Measurements from ENCODE around the gene CPEB3. TPM values are rescaled to one million over a fixed set of nuclear protein-coding genes. Genes with fewer than 3 reads are reported as not detected.

The CPEB3 gene
- polyA plus RNA-seq, 4 donors = 1.5 to 3.7 (median 1.7) TPM

DNA sequence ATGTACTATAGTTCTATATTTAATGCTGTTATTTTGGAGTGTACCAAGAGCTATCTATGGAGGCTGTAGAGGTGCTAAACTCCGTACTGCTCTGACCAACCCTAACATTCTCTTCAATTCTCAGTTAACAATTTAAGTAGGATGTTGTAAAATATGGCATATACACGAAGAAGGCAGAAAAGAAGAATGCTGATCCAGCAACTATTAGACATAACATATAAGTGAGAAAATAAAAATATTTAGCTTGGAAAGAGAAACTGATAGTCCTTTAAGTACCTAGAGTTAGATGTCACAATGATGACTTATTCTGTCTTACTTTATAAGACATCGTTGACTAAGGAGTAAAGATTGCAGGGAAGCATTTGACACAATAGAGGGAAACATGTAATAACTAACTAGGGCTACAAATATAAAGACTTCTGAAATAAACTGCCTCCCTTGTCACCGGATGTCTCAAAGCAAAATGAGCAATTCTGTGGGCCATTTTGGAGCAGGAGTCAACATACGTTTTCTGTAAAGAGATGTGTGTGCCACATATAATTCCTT, 159.5 kb downstream of the CPEB3 start:
- Histone ChIP-seq H3K4me3 (ENCODE audit: low read depth in 1 of 3, low read length in 3 of 3) (no peak overlapping the region), H3K27me3 (ENCODE audit: control insufficient read depth in 3 of 3, insufficient read depth in 3 of 3, low read length in 3 of 3) (no peaks in the 10 kb centered on the region), H3K9me3 (ENCODE audit: control insufficient read depth in 2 of 2, insufficient read depth in 1 of 2, low read depth in 1 of 2, low read length in 1 of 2) (no peaks in the 10 kb centered on the region), H3K4me1 (ENCODE audit: control insufficient read depth in 3 of 3, insufficient read depth in 2 of 3, low read depth in 1 of 3, low read length in 2 of 3) (no peaks in the 10 kb centered on the region), H3K36me3 (ENCODE audit: control insufficient read depth in 3 of 3, insufficient read depth in 2 of 3, low read depth in 1 of 3, low read length in 3 of 3) (peaks cover 0 to 2% (median 0%) of the 10 kb centered on the region in 3 donors), H3K27ac (ENCODE audit: low read depth in 1 of 3, low read length in 2 of 3) (no peak overlapping the region)
- FAIRE-seq (no peak), DNase-seq (no peak)
- WGBS, 3 donors = 85 to 94% (median 93%) methylated on average over 5 of the region's 5 CpGs

DNA sequence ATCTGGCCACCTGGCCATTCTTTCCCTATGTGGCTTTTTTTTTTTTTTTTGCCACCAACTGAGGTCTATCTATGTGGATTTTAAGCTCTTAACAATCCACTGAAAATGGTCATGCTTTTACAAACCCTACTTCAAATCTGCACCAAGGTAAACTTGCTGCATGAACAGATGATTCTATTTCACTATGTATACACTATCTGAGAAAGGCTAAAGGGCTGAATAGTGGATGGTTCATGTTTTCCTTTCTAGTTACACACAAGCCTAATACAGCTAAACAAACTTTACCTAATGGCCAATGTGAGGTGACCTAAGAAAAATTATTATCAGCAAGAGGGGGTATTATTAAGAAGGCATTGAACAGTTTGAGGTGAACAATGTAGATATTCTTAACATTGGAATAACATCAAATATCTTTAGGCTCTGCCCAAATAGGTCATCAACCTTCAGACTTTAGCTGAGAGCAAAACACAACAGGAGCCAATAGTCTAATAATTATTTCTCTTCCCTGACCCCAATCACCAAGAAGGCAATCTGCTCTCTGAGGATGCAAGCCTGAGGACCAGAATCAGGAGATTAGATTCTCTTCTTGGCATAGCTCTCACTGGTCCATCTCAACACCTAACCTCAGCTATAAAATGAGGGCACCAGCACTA, 160.1 kb downstream of the CPEB3 start:
- peaks cover 0 to 2% (median 0%) of the 10 kb centered on the region in 3 donors for H3K36me3 ChIP-seq (ENCODE audit: control insufficient read depth in 3 of 3, insufficient read depth in 2 of 3, low read depth in 1 of 3, low read length in 3 of 3)
- no peaks in the 10 kb centered on the region for H3K27me3 ChIP-seq (ENCODE audit: control insufficient read depth in 3 of 3, insufficient read depth in 3 of 3, low read length in 3 of 3)
- no peaks in the 10 kb centered on the region for H3K9me3 ChIP-seq (ENCODE audit: control insufficient read depth in 2 of 2, insufficient read depth in 1 of 2, low read depth in 1 of 2, low read length in 1 of 2)
- DNase-seq (no peak), FAIRE-seq (no peak)
- H3K4me1 ChIP-seq (ENCODE audit: control insufficient read depth in 3 of 3, insufficient read depth in 2 of 3, low read depth in 1 of 3, low read length in 2 of 3) = no peaks in the 10 kb centered on the region
- no peak overlapping the region for H3K4me3 ChIP-seq (ENCODE audit: low read depth in 1 of 3, low read length in 3 of 3)
- no peak overlapping the region for H3K27ac ChIP-seq (ENCODE audit: low read depth in 1 of 3, low read length in 2 of 3)

DNA sequence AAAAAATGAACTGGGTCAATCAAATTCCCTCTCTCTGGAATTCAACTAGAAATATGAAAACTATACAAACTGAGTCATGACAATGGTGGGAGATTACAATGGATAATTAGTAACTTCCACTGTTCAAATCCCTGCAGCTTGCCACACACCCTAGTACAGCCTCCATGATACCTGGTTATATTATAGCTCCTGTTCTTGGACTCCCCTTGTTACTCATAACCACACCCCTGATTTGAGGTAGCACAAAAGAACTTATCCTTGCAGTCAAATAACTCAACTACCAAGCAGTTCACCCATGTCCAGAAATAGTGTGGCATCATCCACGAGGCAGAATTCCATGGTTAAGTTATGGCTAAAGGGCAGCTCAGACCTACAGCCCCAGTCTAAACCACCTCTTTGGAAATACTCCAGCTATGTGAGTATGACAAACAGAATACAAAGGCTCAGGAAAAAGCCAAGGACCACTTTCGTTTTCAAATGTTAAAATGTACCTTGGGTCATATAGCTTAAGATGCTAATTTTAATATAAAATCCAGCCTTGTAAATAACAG, 164.7 kb downstream of the CPEB3 start:
- H3K27ac ChIP-seq (ENCODE audit: low read depth in 1 of 3, low read length in 2 of 3) = no peak overlapping the region
- 58 to 80% (median 66%) methylated on average over 2 of the region's 2 CpGs for WGBS, 3 donors

DNA sequence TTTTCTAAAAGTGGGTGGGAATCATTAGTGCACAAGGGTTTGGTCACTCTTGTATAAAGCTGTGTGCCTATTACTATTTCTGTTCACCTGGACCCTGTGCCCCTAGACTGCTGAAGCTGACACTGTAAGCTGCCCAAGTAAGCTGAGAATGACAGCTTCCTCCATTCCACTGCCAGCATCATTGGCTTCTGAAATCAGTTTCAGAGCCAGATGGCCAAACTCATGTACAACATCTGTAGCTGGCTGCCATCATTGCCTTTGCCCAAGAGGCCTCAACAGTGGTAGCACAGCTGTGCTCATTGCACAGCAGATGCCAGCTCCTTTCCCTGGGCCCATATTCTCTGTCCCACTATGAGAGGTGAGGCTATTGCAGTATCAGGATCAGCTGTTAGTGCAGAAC, 165.7 kb downstream of the CPEB3 start:
- FAIRE-seq = no peak
- Histone ChIP-seq H3K4me3 (ENCODE audit: low read depth in 1 of 3, low read length in 3 of 3) (no peak overlapping the region), H3K9me3 (ENCODE audit: control insufficient read depth in 2 of 2, insufficient read depth in 1 of 2, low read depth in 1 of 2, low read length in 1 of 2) (no peaks in the 10 kb centered on the region), H3K27ac (ENCODE audit: low read depth in 1 of 3, low read length in 2 of 3) (no peak overlapping the region), H3K36me3 (ENCODE audit: control insufficient read depth in 3 of 3, insufficient read depth in 2 of 3, low read depth in 1 of 3, low read length in 3 of 3) (no peaks in the 10 kb centered on the region), H3K27me3 (ENCODE audit: control insufficient read depth in 3 of 3, insufficient read depth in 3 of 3, low read length in 3 of 3) (no peaks in the 10 kb centered on the region), H3K4me1 (ENCODE audit: control insufficient read depth in 3 of 3, insufficient read depth in 2 of 3, low read depth in 1 of 3, low read length in 2 of 3) (peaks cover 0 to 5% (median 0%) of the 10 kb centered on the region in 3 donors)
- DNase-seq = no peak

More for the DNA sequence above, 164.7 kb downstream of the CPEB3 start:
- no peak overlapping the region for H3K4me3 ChIP-seq (ENCODE audit: low read depth in 1 of 3, low read length in 3 of 3)
- H3K36me3 ChIP-seq (ENCODE audit: control insufficient read depth in 3 of 3, insufficient read depth in 2 of 3, low read depth in 1 of 3, low read length in 3 of 3) = peaks cover 0 to under 1% (median 0%) of the 10 kb centered on the region in 3 donors
- DNase-seq = no peak
- peaks cover 0 to 5% (median 0%) of the 10 kb centered on the region in 3 donors for H3K4me1 ChIP-seq (ENCODE audit: control insufficient read depth in 3 of 3, insufficient read depth in 2 of 3, low read depth in 1 of 3, low read length in 2 of 3)
- H3K27me3 ChIP-seq (ENCODE audit: control insufficient read depth in 3 of 3, insufficient read depth in 3 of 3, low read length in 3 of 3) = no peaks in the 10 kb centered on the region
- FAIRE-seq = no peak
- no peaks in the 10 kb centered on the region for H3K9me3 ChIP-seq (ENCODE audit: control insufficient read depth in 2 of 2, insufficient read depth in 1 of 2, low read depth in 1 of 2, low read length in 1 of 2)

DNA sequence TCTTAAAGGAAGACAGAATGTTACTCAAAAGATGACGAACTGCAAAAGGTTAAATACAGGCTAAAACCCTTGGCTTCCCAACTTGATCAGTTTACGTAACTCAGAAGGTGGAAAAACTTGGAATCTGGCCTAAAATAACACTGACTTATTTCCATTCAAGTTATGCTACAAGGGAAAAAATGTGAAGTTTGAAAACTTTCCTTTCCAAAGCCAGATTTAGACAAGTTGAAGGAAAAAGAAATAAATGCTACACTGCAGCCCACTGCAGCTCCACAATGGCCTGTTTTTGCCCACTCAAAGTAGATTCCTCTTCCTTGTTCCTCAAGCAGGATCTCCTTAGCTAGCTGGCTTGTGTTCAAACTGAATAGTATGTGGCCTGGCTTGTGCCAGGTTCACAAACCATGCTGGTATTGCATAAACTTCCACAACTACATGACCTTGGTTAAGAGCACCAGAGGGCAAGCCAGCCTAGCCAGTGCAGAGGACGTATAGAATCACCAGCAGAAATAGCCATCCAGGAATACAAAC, 166.2 kb downstream of the CPEB3 start:
- H3K9me3 ChIP-seq (ENCODE audit: control insufficient read depth in 2 of 2, insufficient read depth in 1 of 2, low read depth in 1 of 2, low read length in 1 of 2) = no peaks in the 10 kb centered on the region
- no peaks in the 10 kb centered on the region for H3K27me3 ChIP-seq (ENCODE audit: control insufficient read depth in 3 of 3, insufficient read depth in 3 of 3, low read length in 3 of 3)
- DNase-seq (no peak), FAIRE-seq (no peak)
- H3K27ac ChIP-seq (ENCODE audit: low read depth in 1 of 3, low read length in 2 of 3) = no peak overlapping the region
- no peak overlapping the region for H3K4me3 ChIP-seq (ENCODE audit: low read depth in 1 of 3, low read length in 3 of 3)
- H3K4me1 ChIP-seq (ENCODE audit: control insufficient read depth in 3 of 3, insufficient read depth in 2 of 3, low read depth in 1 of 3, low read length in 2 of 3) = peaks cover 0 to 5% (median 0%) of the 10 kb centered on the region in 3 donors
- no peaks in the 10 kb centered on the region for H3K36me3 ChIP-seq (ENCODE audit: control insufficient read depth in 3 of 3, insufficient read depth in 2 of 3, low read depth in 1 of 3, low read length in 3 of 3)
- 49 to 80% (median 66%) methylated on average over 3 of the region's 3 CpGs for WGBS, 3 donors

DNA sequence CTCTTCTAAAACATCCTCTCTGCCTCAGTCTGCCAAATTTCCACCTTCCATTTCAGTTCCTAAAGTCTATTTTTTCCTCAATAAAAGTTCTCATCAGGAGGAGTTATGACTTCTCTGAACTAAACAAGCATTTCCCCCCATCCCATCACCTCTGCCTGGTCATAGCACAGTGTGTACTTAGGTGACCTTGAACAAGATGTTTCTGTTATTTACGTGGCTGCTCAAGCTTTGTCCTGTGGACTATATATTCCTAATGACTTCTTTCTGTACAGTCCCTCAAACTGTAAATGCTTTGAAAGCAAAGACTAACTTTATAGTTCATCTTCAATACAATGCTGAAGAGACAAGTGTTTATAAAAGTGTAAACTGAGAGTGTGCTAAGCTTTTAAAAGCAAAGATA, 166.9 kb downstream of the CPEB3 start:
- no peak for FAIRE-seq
- no peak for DNase-seq
- no peak overlapping the region for H3K4me3 ChIP-seq (ENCODE audit: low read depth in 1 of 3, low read length in 3 of 3)
- no peak overlapping the region for H3K27ac ChIP-seq (ENCODE audit: low read depth in 1 of 3, low read length in 2 of 3)
- 50 to 67% (median 56%) methylated on average over 1 of the region's 1 CpG for whole genome bisulfite sequencing, 3 donors
- no peaks in the 10 kb centered on the region for H3K9me3 ChIP-seq (ENCODE audit: control insufficient read depth in 2 of 2, insufficient read depth in 1 of 2, low read depth in 1 of 2, low read length in 1 of 2)
- no peaks in the 10 kb centered on the region for H3K27me3 ChIP-seq (ENCODE audit: control insufficient read depth in 3 of 3, insufficient read depth in 3 of 3, low read length in 3 of 3)
- no peaks in the 10 kb centered on the region for H3K36me3 ChIP-seq (ENCODE audit: control insufficient read depth in 3 of 3, insufficient read depth in 2 of 3, low read depth in 1 of 3, low read length in 3 of 3)
- H3K4me1 ChIP-seq (ENCODE audit: control insufficient read depth in 3 of 3, insufficient read depth in 2 of 3, low read depth in 1 of 3, low read length in 2 of 3) = peaks cover 0 to 5% (median 0%) of the 10 kb centered on the region in 3 donors

DNA sequence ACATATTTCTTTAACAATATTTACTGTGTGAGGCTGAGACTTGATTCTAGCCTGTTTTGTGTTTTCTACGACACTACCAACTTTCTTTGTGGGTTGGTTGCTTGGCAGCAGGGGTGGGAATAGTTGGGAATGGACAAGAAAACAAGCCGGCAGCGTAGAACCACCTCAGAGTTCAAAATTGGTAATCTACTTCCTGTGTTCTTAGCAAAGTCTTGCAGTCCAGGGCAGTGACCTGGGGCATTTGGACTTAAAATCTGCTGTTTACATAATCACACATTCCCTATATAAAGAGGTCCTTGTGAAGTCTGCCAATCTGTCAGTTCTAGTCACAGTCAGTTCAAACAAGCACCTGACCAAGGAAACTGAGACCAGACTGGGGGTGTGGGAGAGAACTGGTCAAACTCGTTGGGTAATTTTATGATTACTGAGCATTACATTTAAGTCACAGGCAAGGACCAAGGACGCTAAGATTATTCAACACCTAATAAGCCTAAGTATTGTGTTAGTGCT, 167.9 kb downstream of the CPEB3 start:
- FAIRE-seq (no peak), DNase-seq (peak in 1 of 2 donors; percentile 34)
- H3K9me3 ChIP-seq (ENCODE audit: control insufficient read depth in 2 of 2, insufficient read depth in 1 of 2, low read depth in 1 of 2, low read length in 1 of 2) = no peaks in the 10 kb centered on the region
- peaks cover 0 to 5% (median 0%) of the 10 kb centered on the region in 3 donors for H3K4me1 ChIP-seq (ENCODE audit: control insufficient read depth in 3 of 3, insufficient read depth in 2 of 3, low read depth in 1 of 3, low read length in 2 of 3)
- no peak overlapping the region for H3K27ac ChIP-seq (ENCODE audit: low read depth in 1 of 3, low read length in 2 of 3)
- WGBS, 3 donors = 58 to 64% (median 59%) methylated on average over 5 of the region's 5 CpGs
- H3K27me3 ChIP-seq (ENCODE audit: control insufficient read depth in 3 of 3, insufficient read depth in 3 of 3, low read length in 3 of 3) = no peaks in the 10 kb centered on the region
- peaks cover 0 to 4% (median 0%) of the 10 kb centered on the region in 3 donors for H3K36me3 ChIP-seq (ENCODE audit: control insufficient read depth in 3 of 3, insufficient read depth in 2 of 3, low read depth in 1 of 3, low read length in 3 of 3)
- peak overlapping the region in 1 of 3 donors; percentile 13 for H3K4me3 ChIP-seq (ENCODE audit: low read depth in 1 of 3, low read length in 3 of 3)

DNA sequence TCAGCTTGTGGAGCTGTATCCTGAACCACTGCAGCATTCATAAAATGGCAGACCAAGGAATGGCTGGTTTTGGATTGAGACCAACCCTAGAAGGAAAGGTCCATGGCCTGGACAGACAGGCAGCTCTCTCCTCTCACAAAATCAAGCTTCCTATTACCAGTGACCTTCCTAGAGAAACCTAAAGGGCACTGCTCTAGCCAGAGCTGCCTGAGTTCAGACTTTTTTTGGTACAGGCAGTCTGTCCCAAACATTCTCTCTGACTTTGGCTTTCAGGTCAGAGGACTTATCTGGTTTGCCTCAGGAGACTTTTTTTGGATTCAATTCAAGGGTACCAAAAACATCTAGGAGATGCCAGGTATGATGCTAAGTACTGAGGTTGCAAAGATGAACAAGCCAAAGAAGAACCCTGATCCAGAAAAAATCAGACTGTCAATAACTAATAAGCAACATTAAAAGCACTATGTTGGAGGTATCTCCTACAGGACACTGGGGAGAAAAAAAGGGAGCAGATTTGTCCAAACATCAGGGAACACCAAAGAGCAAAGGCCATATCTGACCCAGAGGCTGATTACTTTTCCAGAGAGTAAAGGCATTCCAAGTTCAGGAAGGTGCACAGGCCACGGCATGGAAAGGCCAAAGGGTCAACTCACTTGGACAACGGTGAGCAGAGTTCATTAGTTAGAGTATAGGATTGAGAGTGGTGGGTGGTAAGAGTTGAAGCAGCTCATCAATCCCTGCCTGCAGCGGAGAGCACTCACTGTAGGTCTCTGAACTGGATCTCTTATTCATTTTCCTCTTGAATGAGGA, 169.0 kb downstream of the CPEB3 start:
- H3K27ac ChIP-seq (ENCODE audit: low read depth in 1 of 3, low read length in 2 of 3) = no peak overlapping the region
- 57 to 59% (median 58%) methylated on average over 3 of the region's 3 CpGs for WGBS, 3 donors
- no peaks in the 10 kb centered on the region for H3K9me3 ChIP-seq (ENCODE audit: control insufficient read depth in 2 of 2, insufficient read depth in 1 of 2, low read depth in 1 of 2, low read length in 1 of 2)
- no peak for DNase-seq
- H3K4me1 ChIP-seq (ENCODE audit: control insufficient read depth in 3 of 3, insufficient read depth in 2 of 3, low read depth in 1 of 3, low read length in 2 of 3) = peaks cover 0 to 5% (median 0%) of the 10 kb centered on the region in 3 donors
- no peak overlapping the region for H3K4me3 ChIP-seq (ENCODE audit: low read depth in 1 of 3, low read length in 3 of 3)
- peaks cover 0 to 4% (median 0%) of the 10 kb centered on the region in 3 donors for H3K36me3 ChIP-seq (ENCODE audit: control insufficient read depth in 3 of 3, insufficient read depth in 2 of 3, low read depth in 1 of 3, low read length in 3 of 3)
- H3K27me3 ChIP-seq (ENCODE audit: control insufficient read depth in 3 of 3, insufficient read depth in 3 of 3, low read length in 3 of 3) = no peaks in the 10 kb centered on the region
- no peak for FAIRE-seq

Data from small intestine (tissue), 7 donors.